Stimulated activated CD8-positive, alpha-beta memory T cell treated with anti-CD3 and anti-CD28 coated beads, Interleukin-12 subunit alpha, Interleukin-12 subunit beta, amount 100 ng/mL, for 1 hour (primary cell): ENCODE data around the gene BTG1.
"Not testable (repeated sequence)": the region's sequence is repeated elsewhere in the genome, so short reads cannot be mapped to it uniquely, and the experiment has no call there.

ENCODE experiments used
- DNase-seq: peaks from one replicate; pipeline ENCODE4 v3.0.0-alpha.2; 2020; ENCODE audit warnings: low read depth

The BTG1 gene

GRCh38 chr12:92096346-92097136 is 49.1 kb downstream of the BTG1 start:
- no peak for DNase-seq

- no peak for DNase-seq
Observed at GRCh38 chr12:92094751-92095161, 50.9 kb downstream of the BTG1 start.

DNA sequence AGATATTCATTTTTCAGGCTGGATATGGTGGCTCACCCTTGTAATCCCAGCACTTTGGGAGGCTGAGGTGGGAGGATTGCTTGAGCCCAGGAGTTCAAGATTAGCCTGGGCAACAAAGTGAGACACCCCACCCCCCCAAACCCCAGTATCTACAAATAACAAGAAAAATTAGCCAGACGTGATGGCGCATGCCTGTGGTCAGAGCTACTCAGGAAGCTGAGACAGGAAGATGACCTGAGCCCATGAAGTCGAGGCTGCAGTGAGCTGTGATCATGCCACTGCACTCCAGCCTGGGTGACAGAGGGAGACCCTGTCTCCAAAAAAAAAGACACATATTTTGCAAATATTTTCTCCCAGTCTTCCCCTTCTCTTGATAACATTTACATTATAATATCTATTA is 51.3 kb downstream of the BTG1 start:
- DNase-seq, result not testable (repeated sequence)
